Endothelial cell of umbilical vein (primary cell): Measurements from ENCODE around the gene MXI1. TPM values are rescaled to one million over a fixed set of nuclear protein-coding genes. Genes with fewer than 3 reads are reported as not detected.

Experiments
- BruUV-seq: library from RNA; stranded (reverse); fragments of 400-500 nt; replicated peaks from 2 replicates; lab custom pipeline; 2021; lab: Mats Ljungman, UMichigan
- CTCF ChIA-PET: fragments of 300-600, 350-600 bp; sonication (Branson Sonifier 250); formaldehyde crosslinking; loops from one replicate; lab custom pipeline; 2021; ENCODE audit warnings: antibody characterized with exemption, inconsistent platforms; lab: Charles Lee
- POLR2A ChIA-PET: fragments of 300-600, 350-600 bp; sonication (Branson Sonifier 250); formaldehyde crosslinking; loops from one replicate; lab custom pipeline; 2021; ENCODE audit warnings: antibody characterized with exemption, inconsistent platforms; lab: Charles Lee
- DNase-seq: peaks from one replicate; pipeline ENCODE4 v3.0.0-alpha.2; 2011; ENCODE audit warnings: low read depth, low spot score
- FAIRE-seq: peaks from 2 replicates; lab custom pipeline; 2011; peaks lifted over from hg19 to GRCh38; lab: Jason Lieb, UNC
- H2AFZ ChIP-seq: 2 replicates; pipeline ENCODE4 v1.6.0; 2012; ENCODE audit warnings: low read depth, low read length, control low read depth, inconsistent platforms
- H3K27ac ChIP-seq: 2 replicates; pipeline ENCODE4 v1.5.1; 2011; ENCODE audit warnings: low read depth, mild to moderate bottlenecking, control low read depth, low read length, moderate library complexity; ENCODE audit not compliant: insufficient read depth
- H3K27me3 ChIP-seq, 2 experiments: 2 replicates each; pipeline versions ENCODE4 v1.6.0 to v1.6.1; 2011; ENCODE audit warnings: low read length in 2 of 2, mixed read lengths in 1 of 2; ENCODE audit not compliant: control insufficient read depth in 2 of 2, insufficient read depth in 2 of 2
- H3K36me3 ChIP-seq, 2 experiments: 2 replicates in 1 of 2; 3 replicates in 1 of 2; pipeline ENCODE4 v1.5.1; 2011; ENCODE audit warnings: low read length in 2 of 2, mild to moderate bottlenecking in 1 of 2, moderate library complexity in 1 of 2; ENCODE audit not compliant: control insufficient read depth in 2 of 2, insufficient read depth in 2 of 2; ENCODE audit errors: extremely low read depth in 1 of 2
- H3K4me1 ChIP-seq: 3 replicates; pipeline ENCODE4 v1.5.1; 2011; ENCODE audit warnings: mild to moderate bottlenecking, low read length; ENCODE audit not compliant: control insufficient read depth, insufficient read depth; ENCODE audit errors: extremely low read depth
- H3K4me2 ChIP-seq: 2 replicates; pipeline ENCODE4 v1.6.1; 2011; ENCODE audit warnings: low read length, control low read depth, mixed read lengths; ENCODE audit not compliant: insufficient read depth
- H3K4me3 ChIP-seq, 3 experiments: fragments of 200-600 bp in 1 of 3; sonication (generic), shearing (Covaris generic) in 1 of 3; replicated peaks in 1 of 3; 2 replicates each; pipeline ENCODE4 v1.5.1; 2011 to 2016; ENCODE audit warnings: control low read depth in 3 of 3, low read length in 3 of 3, mild to moderate bottlenecking in 2 of 3, inconsistent platforms in 1 of 3, low read depth in 1 of 3, moderate library complexity in 1 of 3; ENCODE audit not compliant: insufficient read depth in 1 of 3
- H3K79me2 ChIP-seq: 2 replicates; pipeline ENCODE4 v1.6.0; 2012; ENCODE audit warnings: low read length, inconsistent platforms; ENCODE audit not compliant: control insufficient read depth, insufficient read depth
- H3K9ac ChIP-seq: replicated peaks from 2 replicates; pipeline ENCODE3; 2011; ENCODE audit warnings: low read length, control low read depth; ENCODE audit not compliant: insufficient read depth; ENCODE audit errors: extremely low read depth
- H3K9me1 ChIP-seq: replicated peaks from 3 replicates; pipeline ENCODE4 v1.6.0; 2011; ENCODE audit warnings: mild to moderate bottlenecking, low read length; ENCODE audit not compliant: control insufficient read depth, insufficient read depth; ENCODE audit errors: extremely low read depth
- H3K9me3 ChIP-seq: replicated peaks from 2 replicates; pipeline ENCODE4 v1.5.1; 2012; ENCODE audit warnings: low read length, inconsistent platforms; ENCODE audit not compliant: control insufficient read depth, insufficient read depth
- H4K20me1 ChIP-seq: replicated peaks from 2 replicates; pipeline ENCODE3; 2011; ENCODE audit warnings: mild to moderate bottlenecking, low read length; ENCODE audit not compliant: control insufficient read depth, insufficient read depth; ENCODE audit errors: extremely low read depth
- CTCF ChIP-seq, 2 donors: IDR thresholded peaks; 1 replicate in 1 of 2; 2 replicates in 1 of 2; pipeline ENCODE4 v1.5.1; 2011; ENCODE audit warnings: low read length in 2 of 2, mild to moderate bottlenecking in 2 of 2, moderate library complexity in 2 of 2, control low read depth in 1 of 2, inconsistent platforms in 1 of 2, low read depth in 1 of 2; ENCODE audit not compliant: insufficient read depth in 1 of 2; ENCODE audit errors: extremely low read depth in 1 of 2
- EZH2 ChIP-seq: IDR thresholded peaks from 2 replicates; pipeline ENCODE4 v1.6.1; 2012; ENCODE audit warnings: borderline replicate concordance, low read depth, mild to moderate bottlenecking, moderate library complexity, low read length, inconsistent platforms; ENCODE audit not compliant: severe bottlenecking
- FOS ChIP-seq: IDR thresholded peaks from 2 replicates; pipeline ENCODE4 v1.6.1; 2011; ENCODE audit warnings: mild to moderate bottlenecking, low read length, moderate library complexity, borderline replicate concordance; ENCODE audit not compliant: insufficient read depth
- GATA2 ChIP-seq: IDR thresholded peaks from 2 replicates; pipeline ENCODE4 v1.7.0; 2011; ENCODE audit warnings: low read depth, mild to moderate bottlenecking, moderate library complexity, mixed read lengths, low read length; ENCODE audit not compliant: insufficient read length, insufficient read depth
- JUN ChIP-seq: IDR thresholded peaks from 2 replicates; pipeline ENCODE4 v1.6.1; 2011; ENCODE audit warnings: borderline replicate concordance, low read depth; ENCODE audit not compliant: insufficient read length, insufficient read depth
- MAX ChIP-seq: IDR thresholded peaks from 2 replicates; pipeline ENCODE4 v1.6.1; 2011; ENCODE audit not compliant: insufficient read depth, insufficient read length
- MYC ChIP-seq: IDR thresholded peaks from one replicate; pipeline ENCODE4 v1.6.1; 2011; ENCODE audit warnings: mild to moderate bottlenecking, low read depth, low read length
- POLR2A ChIP-seq: IDR thresholded peaks from 2 replicates; pipeline ENCODE4 v1.6.1; 2012; ENCODE audit warnings: low read depth, mild to moderate bottlenecking, control low read depth, low read length
- POLR2AphosphoS5 ChIP-seq: IDR thresholded peaks from 2 replicates; pipeline ENCODE4 v1.6.1; 2012; ENCODE audit warnings: low read depth, mild to moderate bottlenecking, control low read depth, low read length, moderate library complexity; ENCODE audit not compliant: insufficient read depth
- dilution Hi-C: fragments of 300-500 bp; cut with MboI; formaldehyde crosslinking; loops from one replicate; pipeline ENCODE4 v1.15.0; 2019; ENCODE audit warnings: low sequenced_read_pairs; ENCODE audit not compliant: extremely low pct_ligation_motif_present
- intact Hi-C: fragments of 100-400 bp; cut with micrococcal nuclease; formaldehyde crosslinking; loops from one replicate; pipeline ENCODE4 v1.10.0; 2022
- polyA plus RNA-seq, 4 experiments: library from polyadenylated mRNA; depleted of rRNA in 3 of 4; stranded (reverse) in 3 of 4; unstranded in 1 of 4; fragments of >200 nt; gene quantifications; 2 replicates each; pipeline versions ENCODE4 v1.2.1 to v1.2.3, GENCODE V29; 2011 to 2012; ENCODE audit warnings: missing spikeins in 1 of 4
- total RNA-seq: library from RNA; stranded (reverse); gene quantifications from 2 replicates; pipeline ENCODE4 v1.2.3, GENCODE V29; 2021

MXI1 gene
- total and polyA plus RNA-seq, 2 donors (not counting 3 experiments of a cell fraction or from before 2014, with no cell fraction given), result 2.7 to 8.5 TPM

- H2AFZ ChIP-seq, result peak overlapping the region; percentile 100
- POLR2A ChIA-PET, result interaction anchor here (0.6 to 0.8 kb wide), 4 partner anchors 15 to 70 kb away, joined by 3 to 6 read pairs (median 4); no protein-coding TSS in a partner anchor
- no peaks in the 10 kb centered on the region for H3K9me3 ChIP-seq
Measured at GRCh38 chr10:110226543-110226925, 19.1 kb downstream of the MXI1 start.

GRCh38 chr10:110226926-110227641 is 19.7 kb downstream of the MXI1 start:
- POLR2A ChIA-PET, result interaction anchor here (0.6 to 0.8 kb wide), 4 partner anchors 15 to 70 kb away, joined by 3 to 6 read pairs (median 4); no protein-coding TSS in a partner anchor
- Histone ChIP-seq H3K79me2 (no peaks in the 10 kb centered on the region), H3K36me3 (no peaks in the 10 kb centered on the region), H3K4me1 (peaks cover 5% of the 10 kb centered on the region), H3K9me1 (no peaks in the 10 kb centered on the region), H3K9ac (no peak overlapping the region), H3K4me2 (peak overlapping the region; percentile 85), H3K27ac (no peak overlapping the region), H3K9me3 (no peaks in the 10 kb centered on the region), H3K27me3 (no peaks in the 10 kb centered on the region), H2AFZ (peak overlapping the region; percentile 95), H3K4me3 (peak overlapping the region; percentile 39 to 92 (median 40)), H4K20me1 (no peaks in the 10 kb centered on the region)
- CTCF ChIA-PET, result interaction anchor here (0.8 to 10.1 kb wide), 6 partner anchors 17 to 343 kb away, joined by 3 to 99 read pairs (median 4); partner anchors contain the start of gene MXI1
- FAIRE-seq, result no peak
- BruUV-seq, result no TSS peak
- intact Hi-C loops (loop anchor here (1.0 to 5.0 kb wide), 5 partner anchors 52 to 1910 kb away; partner anchors contain the start of gene ADD3), dilution Hi-C loops (no loop called here)
- TF ChIP-seq EZH2, result no peak
- no peak for TF ChIP-seq POLR2AphosphoS5
- TF ChIP-seq FOS, result no peak
- TF ChIP-seq MYC, result no peak
- no peak for TF ChIP-seq JUN
- TF ChIP-seq CTCF (IDR thresholded peaks at IDR 0.05; ENCODE audit: extremely low read depth in 1 of 2, insufficient read depth in 1 of 2, low read depth in 1 of 2, low read length in 2 of 2), result no peak
- TF ChIP-seq GATA2, result no peak
- TF ChIP-seq POLR2A, result no peak
- DNase-seq, result no peak

More at GRCh38 chr10:110226543-110226925, 19.1 kb downstream of the MXI1 start:
- Histone ChIP-seq H4K20me1 (no peaks in the 10 kb centered on the region), H3K4me2 (no peak overlapping the region), H3K9ac (no peak overlapping the region), H3K27ac (no peak overlapping the region), H3K27me3 (no peaks in the 10 kb centered on the region), H3K4me1 (peaks cover 7% of the 10 kb centered on the region), H3K79me2 (no peaks in the 10 kb centered on the region), H3K4me3 (peak overlapping the region in 2 of 3 experiments; percentile 75 to 92), H3K9me1 (no peaks in the 10 kb centered on the region), H3K36me3 (no peaks in the 10 kb centered on the region)
- peak; percentile 87 for DNase-seq
- BruUV-seq, result no TSS peak
- intact Hi-C loops (loop anchor here (2.0 to 5.0 kb wide), 4 partner anchors 52 to 1911 kb away; no protein-coding TSS in a partner anchor), dilution Hi-C loops (no loop called here)
- FAIRE-seq, result peak; percentile 38
- CTCF ChIA-PET, result interaction anchor here (0.8 to 10.1 kb wide), 7 partner anchors 16 to 342 kb away, joined by 3 to 99 read pairs (median 4); partner anchors contain the start of gene MXI1
- no peak for TF ChIP-seq MYC
- TF ChIP-seq MAX, result peak; percentile 35
